Neural cell (in vitro differentiated cells): ENCODE data around the gene CSAG1. TPM values are rescaled to one million over a fixed set of nuclear protein-coding genes. Genes with fewer than 3 reads are reported as not detected.
"Not testable (repeated sequence)": the region's sequence is repeated elsewhere in the genome, so short reads cannot be mapped to it uniquely, and the experiment has no call there.

Source experiments
- H2AFZ ChIP-seq: fragments of 200-600, 300-800 bp; sonication (generic), shearing (Covaris generic); 2 replicates; pipeline ENCODE4 v1.6.0; 2014; ENCODE audit warnings: low read depth, mild to moderate bottlenecking, antibody characterized with exemption, low read length, moderate library complexity
- H3F3A ChIP-seq: fragments of 200-600 bp; shearing (Covaris generic); 2 replicates; pipeline ENCODE4 v1.6.1; 2016; ENCODE audit warnings: mild to moderate bottlenecking, moderate library complexity, mixed read lengths, antibody characterized with exemption, low read length; ENCODE audit not compliant: insufficient read depth, poor library complexity, severe bottlenecking
- H3K27ac ChIP-seq: fragments of 200-600, 300-800 bp; sonication (generic), shearing (Covaris generic); 2 replicates; pipeline ENCODE4 v1.5.1; 2014; ENCODE audit warnings: mild to moderate bottlenecking, low read length, moderate library complexity
- H3K27me3 ChIP-seq: fragments of 300-800, 200-600 bp; sonication (generic), shearing (Covaris generic); 2 replicates; pipeline ENCODE4 v1.6.0; 2014; ENCODE audit warnings: mild to moderate bottlenecking, low read depth, low read length, moderate library complexity; ENCODE audit not compliant: insufficient read depth
- H3K36me3 ChIP-seq: fragments of 300-800, 200-600 bp; sonication (generic), shearing (Covaris generic); 2 replicates; pipeline ENCODE4 v1.5.1; 2014; ENCODE audit warnings: mild to moderate bottlenecking, antibody characterized with exemption, low read length, moderate library complexity; ENCODE audit not compliant: insufficient read depth
- H3K4me2 ChIP-seq: fragments of 300-800, 200-600 bp; sonication (generic), shearing (Covaris generic); 2 replicates; pipeline ENCODE4 v1.6.0; 2014; ENCODE audit warnings: mild to moderate bottlenecking, low read length
- H3K4me3 ChIP-seq: fragments of 300-800, 200-600 bp; sonication (generic), shearing (Covaris generic); 2 replicates; pipeline ENCODE4 v1.5.1; 2014; ENCODE audit warnings: mild to moderate bottlenecking, low read length, moderate library complexity
- H3K79me2 ChIP-seq: fragments of 200-600 bp; shearing (Covaris generic); replicated peaks from 2 replicates; pipeline ENCODE4 v1.6.0; 2014; ENCODE audit warnings: mild to moderate bottlenecking, low read length, moderate library complexity; ENCODE audit not compliant: insufficient read depth
- H3K9ac ChIP-seq: fragments of 300-800, 200-600 bp; sonication (generic), shearing (Covaris generic); 2 replicates; pipeline ENCODE4 v1.6.1; 2016; ENCODE audit warnings: mild to moderate bottlenecking, low read length, mixed read lengths
- H3K9me2 ChIP-seq: fragments of 200-600 bp; shearing (Covaris generic); 2 replicates; pipeline ENCODE4 v1.6.1; 2016; ENCODE audit warnings: mild to moderate bottlenecking, low read length, mixed read lengths; ENCODE audit not compliant: insufficient read depth
- H3K9me3 ChIP-seq: fragments of 200-600, 300-800 bp; sonication (generic), shearing (Covaris generic); 2 replicates; pipeline ENCODE4 v1.6.1; 2016; ENCODE audit warnings: mild to moderate bottlenecking, mixed run types, low read length, moderate library complexity, mixed read lengths
- H4K20me1 ChIP-seq: fragments of 200-600 bp; shearing (Covaris generic); 2 replicates; pipeline ENCODE4 v1.6.1; 2016; ENCODE audit warnings: mild to moderate bottlenecking, mixed run types; ENCODE audit not compliant: insufficient read depth
- polyA plus RNA-seq: library from polyadenylated mRNA; depleted of rRNA; stranded (reverse); fragments of >200 nt; gene quantifications from 2 replicates; pipeline ENCODE4 v1.2.3, GENCODE V29; 2014

CSAG1 gene
- polyA plus RNA-seq, 1 donor from 2014 or later = not detected

DNA sequence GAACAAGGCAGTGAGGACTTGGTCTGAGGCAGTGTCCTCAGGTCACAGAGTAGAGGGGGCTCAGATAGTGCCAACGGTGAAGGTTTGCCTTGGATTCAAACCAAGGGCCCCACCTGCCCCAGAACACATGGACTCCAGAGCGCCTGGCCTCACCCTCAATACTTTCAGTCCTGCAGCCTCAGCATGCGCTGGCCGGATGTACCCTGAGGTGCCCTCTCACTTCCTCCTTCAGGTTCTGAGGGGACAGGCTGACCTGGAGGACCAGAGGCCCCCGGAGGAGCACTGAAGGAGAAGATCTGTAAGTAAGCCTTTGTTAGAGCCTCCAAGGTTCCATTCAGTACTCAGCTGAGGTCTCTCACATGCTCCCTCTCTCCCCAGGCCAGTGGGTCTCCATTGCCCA lies 33.1 kb downstream of the CSAG1 start:
- H3K27me3 ChIP-seq, H3K4me2 ChIP-seq, H3K36me3 ChIP-seq, H3K9me3 ChIP-seq, H3K27ac ChIP-seq, H3K9me2 ChIP-seq, H3K4me3 ChIP-seq, H3K79me2 ChIP-seq, H3K9ac ChIP-seq, H3F3A ChIP-seq, H2AFZ ChIP-seq, H4K20me1 ChIP-seq: not testable (repeated sequence)

DNA sequence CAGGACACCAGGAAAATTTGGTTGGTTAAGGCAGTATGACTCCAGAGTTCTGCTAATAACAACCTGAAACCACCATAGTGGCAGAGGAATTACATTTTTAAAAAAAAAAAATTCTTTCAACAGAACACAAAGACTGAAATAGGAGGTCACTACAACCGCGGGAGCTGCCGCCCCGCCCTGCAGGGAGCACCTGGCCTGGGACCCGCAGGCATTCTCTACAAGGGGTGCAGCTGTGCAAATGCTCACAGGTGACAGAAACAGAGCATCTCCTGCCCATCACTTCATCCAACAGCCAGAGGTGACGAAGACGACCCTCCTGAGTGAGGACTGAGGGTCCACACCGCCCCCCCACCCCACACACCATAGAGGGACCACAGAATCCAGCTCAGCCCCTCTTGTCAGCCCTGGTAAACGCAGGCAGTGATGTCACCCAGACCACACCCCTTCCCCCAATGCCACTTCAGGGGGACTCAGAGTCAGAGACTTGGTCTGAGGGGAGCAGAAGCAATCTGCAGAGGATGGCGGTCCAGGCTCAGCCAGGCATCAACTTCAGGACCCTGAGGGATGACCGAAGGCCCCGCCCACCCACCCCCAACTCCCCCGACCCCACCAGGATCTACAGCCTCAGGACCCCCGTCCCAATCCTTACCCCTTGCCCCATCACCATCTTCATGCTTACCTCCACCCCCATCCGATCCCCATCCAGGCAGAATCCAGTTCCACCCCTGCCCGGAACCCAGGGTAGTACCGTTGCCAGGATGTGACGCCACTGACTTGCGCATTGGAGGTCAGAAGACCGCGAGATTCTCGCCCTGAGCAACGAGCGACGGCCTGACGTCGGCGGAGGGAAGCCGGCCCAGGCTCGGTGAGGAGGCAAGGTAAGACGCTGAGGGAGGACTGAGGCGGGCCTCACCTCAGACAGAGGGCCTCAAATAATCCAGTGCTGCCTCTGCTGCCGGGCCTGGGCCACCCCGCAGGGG lies 35.3 kb downstream of the CSAG1 start, which contains the start of gene MAGEA3:
Gene MAGEA3, plus strand, starts transcription at position 843 of the 980 bp plus-strand sequence. CDS start 2,039 bp downstream, outside the sequence.
- not testable (repeated sequence) for H3K9me3 ChIP-seq, H2AFZ ChIP-seq, H3K4me2 ChIP-seq, H3K9ac ChIP-seq, H3K27ac ChIP-seq, H3K9me2 ChIP-seq, H3K79me2 ChIP-seq, H3K27me3 ChIP-seq, H3F3A ChIP-seq, H3K36me3 ChIP-seq, H3K4me3 ChIP-seq, H4K20me1 ChIP-seq

DNA sequence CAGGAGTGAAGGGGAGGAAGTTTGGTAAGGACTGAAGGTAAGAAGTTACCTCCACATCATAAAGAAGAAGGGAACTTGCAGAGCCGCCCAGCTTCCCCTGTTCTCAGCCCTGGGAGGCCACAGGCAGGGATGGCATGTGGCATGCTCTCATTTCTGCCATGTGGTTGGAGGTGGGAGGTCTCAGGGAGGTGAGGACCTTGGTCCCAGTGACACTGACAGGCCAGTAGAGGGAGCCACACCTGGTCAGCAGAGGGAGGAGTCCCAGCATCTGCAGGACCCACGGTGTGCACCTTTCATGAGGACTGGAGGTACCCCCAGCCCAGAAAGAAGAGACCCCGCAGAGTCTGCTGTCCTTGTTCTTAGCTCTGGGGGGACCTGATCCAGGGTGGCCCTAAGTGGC lies 52.5 kb downstream of the CSAG1 start:
- not testable (repeated sequence) for H4K20me1 ChIP-seq

More for the DNA sequence above, 52.5 kb downstream of the CSAG1 start:
- not testable (repeated sequence) for H3K9me3 ChIP-seq, H3F3A ChIP-seq, H3K36me3 ChIP-seq, H3K9ac ChIP-seq, H2AFZ ChIP-seq, H3K79me2 ChIP-seq, H3K27me3 ChIP-seq, H3K9me2 ChIP-seq, H3K4me2 ChIP-seq, H3K27ac ChIP-seq, H3K4me3 ChIP-seq

Other genes starting within 250 kb of the CSAG1 start
- gene GABRQ, start 95.8 kb downstream of the CSAG1 start, polyA plus RNA-seq = 1.0 and 1.2 TPM in 2 replicates
- gene MAGEA3, start 34.9 kb downstream of the CSAG1 start, polyA plus RNA-seq = not detected in 2 replicates
- 1.5 TPM in 1 of 2 replicates, not detected in the other for gene CSAG2, start 24.4 kb downstream of the CSAG1 start, polyA plus RNA-seq
- 4.5 and 5.3 TPM in 2 replicates for gene MAGEA2B, start 19.1 kb downstream of the CSAG1 start, polyA plus RNA-seq
- gene MAGEA12, start within 50 bp of the CSAG1 start, polyA plus RNA-seq = not detected in 2 replicates
- gene MAGEA2, start 20.1 kb upstream of the CSAG1 start, polyA plus RNA-seq = 1.6 and 1.8 TPM in 2 replicates
- gene CSAG3, start 25.5 kb upstream of the CSAG1 start, polyA plus RNA-seq = 1.1 and 1.2 TPM in 2 replicates
- gene MAGEA6, start 36.0 kb upstream of the CSAG1 start, polyA plus RNA-seq = not detected in 2 replicates
- gene CETN2, start 97.0 kb upstream of the CSAG1 start, polyA plus RNA-seq = 138 and 163 TPM in 2 replicates
- 18.4 and 21.7 TPM in 2 replicates for gene NSDHL, start 97.3 kb upstream of the CSAG1 start, polyA plus RNA-seq
- 2.8 and 3.8 TPM in 2 replicates for gene ZNF185, start 164.3 kb upstream of the CSAG1 start, polyA plus RNA-seq